ENCODE data around the gene SLC52A1. TPM values are rescaled to one million over a fixed set of nuclear protein-coding genes. Genes with fewer than 3 reads are reported as not detected.
"Not testable (repeated sequence)": the region's sequence is repeated elsewhere in the genome, so short reads cannot be mapped to it uniquely, and the experiment has no call there.

SLC52A1 gene
- total RNA-seq, 1 experiment from 2014 or later, result not detected

DNA sequence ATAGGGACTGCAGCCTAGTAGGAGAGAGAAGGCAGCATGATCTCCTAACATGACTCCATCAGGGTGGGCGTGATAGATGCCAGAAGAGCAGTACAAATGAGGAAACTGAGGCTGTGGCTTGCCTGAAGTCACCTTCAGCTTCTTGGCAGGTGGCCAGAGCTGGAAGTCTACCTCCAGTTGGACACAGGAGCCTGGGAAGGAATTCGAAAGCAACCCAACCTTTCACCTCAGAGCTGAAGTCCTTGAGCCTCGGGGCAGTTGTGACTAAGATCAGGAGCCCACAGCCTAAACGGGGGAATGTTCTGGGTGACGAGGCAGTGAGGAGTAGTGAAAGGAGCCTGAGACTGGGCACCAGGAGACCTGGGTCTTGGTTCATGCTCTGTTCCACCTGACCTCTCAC lies 9.4 kb upstream of the SLC52A1 start:
- no peaks in the 10 kb centered on the region for H3K27me3 ChIP-seq (replicated peaks)
- H3K27ac ChIP-seq, result no peak overlapping the region
- no peak overlapping the region for H3K4me3 ChIP-seq
- H3K36me3 ChIP-seq, result no peaks in the 10 kb centered on the region
- no peaks in the 10 kb centered on the region for H3K4me1 ChIP-seq (replicated peaks)
- no peak for DNase-seq (ENCODE audit: low read depth in 1 of 2, low spot score in 2 of 2)
- H3K9me3 ChIP-seq (replicated peaks), result no peaks in the 10 kb centered on the region

DNA sequence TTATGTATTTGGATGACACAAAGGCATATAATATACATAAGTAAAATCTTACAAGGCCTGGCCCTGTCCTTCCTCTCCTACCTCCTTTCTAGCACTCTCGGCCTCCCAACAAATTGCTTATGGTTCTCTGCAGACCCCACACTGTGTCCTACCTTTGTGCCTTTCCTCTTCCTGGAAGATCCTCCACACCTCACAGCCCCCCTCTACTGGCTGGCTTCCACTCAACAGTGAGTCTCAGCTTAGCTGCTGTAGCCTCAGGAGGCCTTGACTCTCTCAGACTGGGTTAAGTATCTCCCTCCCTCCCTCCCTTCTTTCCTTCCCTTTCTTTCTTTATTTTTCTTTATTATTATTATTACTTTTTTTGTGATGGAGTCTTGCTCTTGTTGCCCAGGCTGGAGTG lies 8.3 kb upstream of the SLC52A1 start:
- Histone ChIP-seq H3K4me3 (no peak overlapping the region), H3K27me3 (replicated peaks) (no peaks in the 10 kb centered on the region), H3K9me3 (replicated peaks) (no peaks in the 10 kb centered on the region), H3K27ac (no peak overlapping the region), H3K4me1 (replicated peaks) (no peaks in the 10 kb centered on the region), H3K36me3 (no peaks in the 10 kb centered on the region)
- DNase-seq (ENCODE audit: low read depth in 1 of 2, low spot score in 2 of 2), result no peak

DNA sequence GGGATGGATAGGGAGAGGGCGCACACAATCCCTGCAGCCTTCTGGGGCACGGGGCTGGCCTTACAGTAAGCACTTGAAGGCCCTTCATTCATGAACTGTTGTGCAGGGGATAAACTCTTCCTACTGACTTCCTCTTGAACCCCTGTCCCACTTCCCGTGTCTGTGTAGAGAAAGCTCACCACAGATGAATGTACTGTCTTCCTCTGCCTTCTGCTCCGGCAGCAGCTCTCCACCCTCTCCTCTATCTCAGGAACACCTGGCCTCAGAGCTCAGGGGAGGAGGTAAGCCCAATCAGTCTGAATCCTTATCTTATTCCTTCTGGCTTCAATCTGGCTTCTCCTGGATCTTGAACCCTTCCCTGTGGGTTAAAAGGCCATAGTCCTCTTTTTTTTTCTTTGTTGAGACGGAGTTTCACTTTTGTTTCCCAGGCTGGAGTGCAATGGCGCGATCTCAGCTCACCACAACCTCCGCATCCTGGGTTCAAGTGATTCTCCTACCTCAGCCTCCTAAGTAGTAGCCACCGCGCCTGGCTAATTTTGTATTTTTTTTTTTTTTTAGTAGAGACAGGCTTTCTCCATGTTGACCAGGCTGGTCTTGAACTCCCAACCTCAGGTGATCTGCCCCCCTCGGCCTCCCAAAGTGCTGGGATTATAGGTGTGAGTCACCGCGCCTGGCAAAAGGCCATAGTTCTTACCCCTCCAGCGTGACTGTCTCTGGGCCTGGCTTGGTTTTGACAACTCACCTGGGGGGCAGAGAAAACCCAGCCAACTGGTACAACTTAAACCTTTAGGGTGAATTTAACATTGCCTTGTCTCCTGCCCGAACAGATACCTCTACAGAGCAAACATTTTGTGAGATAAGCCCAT lies 7.2 kb upstream of the SLC52A1 start:
- Histone ChIP-seq H3K27me3 (replicated peaks) (no peaks in the 10 kb centered on the region), H3K4me1 (replicated peaks) (no peaks in the 10 kb centered on the region), H3K36me3 (no peaks in the 10 kb centered on the region), H3K9me3 (replicated peaks) (no peaks in the 10 kb centered on the region), H3K27ac (no peak overlapping the region), H3K4me3 (no peak overlapping the region)
- no peak for DNase-seq (ENCODE audit: low read depth in 1 of 2, low spot score in 2 of 2)

DNA sequence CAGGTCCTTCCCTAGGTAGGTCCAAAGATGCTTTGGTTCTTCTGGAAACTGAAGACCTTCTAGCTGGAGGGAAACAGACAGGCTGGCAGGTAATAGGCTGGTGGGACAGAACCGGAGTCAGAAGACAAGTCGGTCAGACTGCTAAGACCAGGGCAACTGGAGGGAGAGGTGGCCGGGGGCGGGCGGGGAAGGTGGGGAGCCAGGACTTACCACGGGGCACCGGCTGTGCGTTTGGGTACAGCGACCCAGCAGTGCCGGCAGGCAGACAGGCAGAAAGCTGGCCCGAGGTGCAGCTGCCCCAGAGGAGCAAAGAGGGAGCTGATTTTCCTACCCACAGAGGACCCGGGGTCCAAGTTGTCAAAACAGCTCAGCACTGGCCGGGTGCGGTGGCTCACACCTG lies 575 bp downstream of the SLC52A1 start:
- Histone ChIP-seq H3K4me1 (replicated peaks) (peaks cover 8% of the 10 kb centered on the region; the same call in 1 of the 2 replicates), H3K4me3 (no peak overlapping the region), H3K27me3 (replicated peaks) (peaks cover 4% of the 10 kb centered on the region; the same call in 1 of the 2 replicates), H3K27ac (no peak overlapping the region), H3K9me3 (replicated peaks) (no peaks in the 10 kb centered on the region), H3K36me3 (no peaks in the 10 kb centered on the region)
- DNase-seq (ENCODE audit: low read depth in 1 of 2, low spot score in 2 of 2), result no peak

DNA sequence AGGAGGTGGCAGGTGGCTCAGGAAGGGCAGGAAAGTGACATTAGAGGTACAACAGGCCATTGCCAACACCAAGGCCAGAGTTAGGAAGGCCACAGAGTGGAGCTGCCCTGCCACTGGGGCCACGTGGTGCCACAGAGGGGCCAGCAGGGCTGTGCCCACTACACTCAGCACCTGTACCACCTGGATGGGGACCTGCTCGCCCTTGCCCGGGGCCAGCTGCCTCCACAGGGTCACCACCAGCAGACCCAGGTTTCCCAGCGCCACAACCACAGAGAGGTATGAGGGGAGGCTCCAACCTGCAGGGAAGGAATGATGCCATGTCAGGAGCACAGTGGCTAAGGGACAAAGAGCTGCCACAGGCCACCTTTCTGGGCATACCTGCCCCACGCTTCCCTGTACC lies 1.2 kb downstream of the SLC52A1 start:
- Histone ChIP-seq H3K4me3 (no peak overlapping the region), H3K4me1 (replicated peaks) (peaks cover 8% of the 10 kb centered on the region; the same call in 1 of the 2 replicates), H3K36me3 (no peaks in the 10 kb centered on the region), H3K9me3 (replicated peaks) (no peaks in the 10 kb centered on the region), H3K27ac (no peak overlapping the region), H3K27me3 (replicated peaks) (peaks cover 4% of the 10 kb centered on the region; the same call in 1 of the 2 replicates)
- no peak for DNase-seq (ENCODE audit: low read depth in 1 of 2, low spot score in 2 of 2)

DNA sequence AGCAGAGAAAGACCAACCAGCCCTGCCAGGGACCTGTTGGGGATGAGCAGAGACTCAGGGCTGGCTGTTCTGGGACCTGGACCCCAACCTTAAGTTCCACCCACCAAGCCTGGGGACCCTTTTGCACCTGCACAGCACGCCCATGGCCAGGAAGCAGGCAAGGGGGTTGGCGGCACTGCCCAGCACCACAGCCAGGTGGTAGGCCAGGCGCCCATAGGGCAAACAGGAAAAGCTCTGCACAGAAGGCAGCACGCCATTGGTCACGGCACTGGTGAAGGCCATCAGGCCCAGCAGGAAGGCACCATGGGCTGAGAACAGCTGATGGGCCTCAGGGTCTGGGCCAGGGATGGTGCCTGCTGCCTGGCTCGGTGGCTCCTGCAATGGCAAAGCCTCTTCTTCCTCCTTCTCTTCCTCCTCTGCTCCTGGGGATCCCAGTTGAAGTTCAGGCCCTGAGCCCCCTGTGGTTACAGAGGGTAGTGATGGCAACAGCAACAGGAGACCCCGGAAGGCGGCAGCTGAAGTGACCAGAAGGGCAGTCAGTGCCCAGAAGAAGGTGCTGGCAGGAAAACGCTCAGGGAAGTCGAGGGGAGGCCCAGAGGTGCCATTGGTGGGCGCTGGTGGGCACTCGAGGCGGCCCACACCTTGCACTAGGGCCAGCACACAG lies 1.7 kb downstream of the SLC52A1 start:
- Histone ChIP-seq H3K9me3 (replicated peaks) (no peaks in the 10 kb centered on the region), H3K27ac (no peak overlapping the region), H3K4me3 (no peak overlapping the region), H3K27me3 (replicated peaks) (peaks cover 4% of the 10 kb centered on the region; the same call in 1 of the 2 replicates), H3K36me3 (no peaks in the 10 kb centered on the region), H3K4me1 (replicated peaks) (peaks cover 8% of the 10 kb centered on the region; the same call in 1 of the 2 replicates)
- no peak for DNase-seq (ENCODE audit: low read depth in 1 of 2, low spot score in 2 of 2)

DNA sequence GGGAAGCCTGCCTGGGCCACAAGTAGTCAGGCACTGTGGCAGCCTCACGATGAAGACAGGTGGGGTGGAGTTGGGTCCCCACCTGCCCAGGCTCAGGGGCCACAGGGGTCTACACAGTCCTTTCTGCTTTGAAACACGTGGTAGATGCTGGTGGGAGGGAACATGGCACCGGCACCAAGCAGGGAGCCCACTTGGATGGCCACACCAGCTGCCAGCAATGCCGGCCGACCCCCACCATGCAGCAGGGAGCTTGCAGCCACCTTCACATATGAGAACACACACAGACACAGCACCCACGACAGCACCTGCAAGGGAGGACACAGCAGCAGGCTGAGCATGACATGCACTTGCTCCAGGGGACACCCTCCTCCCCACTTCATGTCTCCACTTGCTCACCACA lies 2.4 kb downstream of the SLC52A1 start:
- Histone ChIP-seq H3K27me3 (replicated peaks) (peaks cover 4% of the 10 kb centered on the region; the same call in 1 of the 2 replicates), H3K36me3 (no peaks in the 10 kb centered on the region), H3K4me3 (no peak overlapping the region), H3K4me1 (replicated peaks) (peaks cover 8% of the 10 kb centered on the region; the same call in 1 of the 2 replicates), H3K9me3 (replicated peaks) (no peaks in the 10 kb centered on the region), H3K27ac (no peak overlapping the region)
- no peak for DNase-seq (ENCODE audit: low read depth in 1 of 2, low spot score in 2 of 2)

DNA sequence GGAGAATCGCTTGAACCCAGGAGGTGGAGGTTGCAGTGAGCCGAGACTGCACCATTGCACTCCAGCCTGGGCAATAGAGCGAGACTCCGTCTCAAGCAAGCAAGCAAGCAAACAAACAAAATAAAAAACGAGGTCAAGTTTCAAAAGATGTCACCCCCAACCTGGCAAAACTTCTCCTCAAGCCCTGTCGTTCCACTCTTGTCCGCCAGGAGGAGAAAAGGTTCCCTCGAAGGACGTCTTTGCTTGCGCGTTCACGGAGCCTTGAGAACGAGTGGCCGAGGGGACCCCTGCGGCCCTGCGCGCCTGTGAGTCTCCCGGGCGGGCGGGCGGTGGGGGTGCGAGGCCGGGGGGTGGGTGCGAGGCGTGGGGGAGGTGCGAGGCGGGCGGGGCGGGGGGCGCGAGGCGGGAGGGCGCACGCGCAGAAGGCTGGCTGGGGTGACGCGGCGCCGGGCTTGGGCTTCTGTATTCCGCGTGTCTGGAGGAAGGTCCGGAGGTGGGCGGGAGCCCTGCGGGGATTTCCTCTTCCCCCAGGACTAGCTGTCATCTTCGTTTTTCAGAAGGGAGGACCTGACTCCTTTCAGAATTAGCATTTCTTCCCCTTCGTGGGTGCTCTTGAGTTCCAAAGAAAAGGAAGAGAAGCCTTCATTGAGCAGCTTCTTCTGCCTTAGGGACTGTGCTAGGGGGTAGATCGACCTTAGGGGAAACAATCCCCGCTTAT lies 3.7 kb downstream of the SLC52A1 start:
- Histone ChIP-seq H3K9me3 (replicated peaks) (no peaks in the 10 kb centered on the region), H3K27ac (no peak overlapping the region), H3K4me3 (peak overlapping the region; percentile 21), H3K4me1 (replicated peaks) (peaks cover 8% of the 10 kb centered on the region; the same call in 1 of the 2 replicates), H3K36me3 (no peaks in the 10 kb centered on the region), H3K27me3 (replicated peaks) (peaks cover 4% of the 10 kb centered on the region; the same call in 1 of the 2 replicates)
- DNase-seq (ENCODE audit: low read depth in 1 of 2, low spot score in 2 of 2), result peak; percentile 50 to 81

DNA sequence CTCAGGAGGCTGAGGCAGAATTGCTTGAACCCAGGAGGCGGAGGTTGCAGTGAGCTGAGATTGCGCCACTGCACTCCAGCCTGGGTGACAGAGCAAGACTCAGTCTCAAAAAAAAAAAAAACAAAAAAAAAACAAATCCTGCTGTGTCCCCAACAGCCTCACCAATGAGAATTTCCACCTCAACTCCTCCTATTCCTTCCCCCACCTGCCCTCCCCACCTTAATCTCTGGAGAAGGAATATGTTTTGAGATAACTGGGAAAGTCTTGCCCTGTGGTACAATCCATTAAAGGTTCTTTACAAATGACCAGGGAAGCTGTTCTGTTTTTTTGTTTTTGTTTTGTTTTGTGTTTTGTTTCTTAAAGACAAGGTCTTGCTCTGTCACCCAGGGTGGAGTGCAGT lies 5.1 kb downstream of the SLC52A1 start:
- H3K4me1 ChIP-seq (replicated peaks); H3K9me3 ChIP-seq (replicated peaks); H3K27ac ChIP-seq; H3K27me3 ChIP-seq (replicated peaks); DNase-seq (ENCODE audit: low read depth in 1 of 2, low spot score in 2 of 2); H3K36me3 ChIP-seq; H3K4me3 ChIP-seq: not testable (repeated sequence)

DNA sequence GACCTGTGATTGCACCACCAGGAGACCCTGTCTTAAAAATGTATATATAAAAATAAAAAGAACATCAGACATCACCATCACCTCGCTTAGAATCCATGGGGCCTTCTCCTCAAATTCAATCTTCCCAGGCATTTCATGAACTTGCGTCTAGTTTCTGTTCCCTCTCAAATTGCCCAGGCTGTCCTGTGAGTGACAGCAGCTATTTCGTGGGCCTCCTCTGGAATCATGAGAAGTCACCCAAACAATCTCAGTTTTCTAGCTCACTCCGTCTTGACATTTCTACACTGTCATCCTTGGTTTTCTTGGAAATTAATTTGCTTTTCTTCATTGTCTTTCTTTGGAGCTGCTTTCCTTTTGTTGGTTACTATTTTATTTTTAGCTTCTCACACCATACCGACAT lies 7.3 kb downstream of the SLC52A1 start:
- H3K27me3 ChIP-seq (replicated peaks), result no peaks in the 10 kb centered on the region

DNA sequence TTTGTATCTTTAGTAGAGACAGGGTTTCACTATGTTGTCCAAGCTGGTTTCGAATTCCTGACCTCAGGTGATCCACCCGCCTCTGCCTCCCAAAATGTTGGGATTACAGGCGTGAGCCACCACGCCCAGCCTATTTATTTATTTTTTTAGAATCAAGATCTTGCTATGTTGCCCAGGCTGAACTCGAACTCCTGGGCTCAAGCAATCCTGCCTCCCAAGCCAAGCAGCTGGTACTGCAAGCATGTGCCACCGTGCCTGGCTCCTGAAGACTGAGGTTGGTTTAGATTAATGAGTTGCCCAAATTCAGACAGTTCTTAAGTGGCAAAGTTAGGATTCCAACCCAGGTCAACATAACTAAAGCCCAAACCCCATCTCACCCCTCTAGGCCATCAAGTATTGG lies 7.9 kb downstream of the SLC52A1 start:
- no peak overlapping the region for H3K4me3 ChIP-seq
- H3K4me1 ChIP-seq (replicated peaks), result peaks cover 4% of the 10 kb centered on the region; the same call in 1 of the 2 replicates
- peaks cover 18% of the 10 kb centered on the region for H3K36me3 ChIP-seq
- no peak overlapping the region for H3K27ac ChIP-seq
- no peaks in the 10 kb centered on the region for H3K9me3 ChIP-seq (replicated peaks)
- H3K27me3 ChIP-seq (replicated peaks), result no peaks in the 10 kb centered on the region
- no peak for DNase-seq (ENCODE audit: low read depth in 1 of 2, low spot score in 2 of 2)

More for the DNA sequence above, 7.3 kb downstream of the SLC52A1 start:
- no peak overlapping the region for H3K27ac ChIP-seq
- no peak for DNase-seq (ENCODE audit: low read depth in 1 of 2, low spot score in 2 of 2)
- H3K4me3 ChIP-seq, result no peak overlapping the region
- peaks cover 12% of the 10 kb centered on the region for H3K36me3 ChIP-seq
- peaks cover 4% of the 10 kb centered on the region; the same call in 1 of the 2 replicates for H3K4me1 ChIP-seq (replicated peaks)
- no peaks in the 10 kb centered on the region for H3K9me3 ChIP-seq (replicated peaks)

DNA sequence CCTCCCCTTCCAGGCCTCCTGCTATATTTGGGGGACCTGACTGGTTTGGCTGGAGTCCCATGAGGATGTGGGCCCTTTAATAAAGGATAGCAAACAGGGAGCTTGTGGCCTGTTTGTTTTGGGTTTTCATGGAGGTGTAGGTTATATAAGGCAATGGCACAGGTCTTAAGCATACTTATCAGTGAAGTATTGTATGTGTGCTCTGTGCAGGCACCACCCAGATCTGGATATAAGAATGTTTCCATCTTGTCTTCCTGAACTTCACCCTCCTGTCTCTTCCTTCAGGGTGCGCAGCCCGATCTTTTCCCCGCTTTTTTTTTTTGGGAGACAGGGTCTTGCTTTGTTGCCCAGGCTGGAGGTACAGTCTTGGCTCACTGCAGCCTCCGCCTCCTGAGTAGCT lies 10.6 kb downstream of the SLC52A1 start:
- Histone ChIP-seq H3K27ac (no peak overlapping the region), H3K9me3 (replicated peaks) (no peaks in the 10 kb centered on the region), H3K4me1 (replicated peaks) (no peaks in the 10 kb centered on the region)

DNA sequence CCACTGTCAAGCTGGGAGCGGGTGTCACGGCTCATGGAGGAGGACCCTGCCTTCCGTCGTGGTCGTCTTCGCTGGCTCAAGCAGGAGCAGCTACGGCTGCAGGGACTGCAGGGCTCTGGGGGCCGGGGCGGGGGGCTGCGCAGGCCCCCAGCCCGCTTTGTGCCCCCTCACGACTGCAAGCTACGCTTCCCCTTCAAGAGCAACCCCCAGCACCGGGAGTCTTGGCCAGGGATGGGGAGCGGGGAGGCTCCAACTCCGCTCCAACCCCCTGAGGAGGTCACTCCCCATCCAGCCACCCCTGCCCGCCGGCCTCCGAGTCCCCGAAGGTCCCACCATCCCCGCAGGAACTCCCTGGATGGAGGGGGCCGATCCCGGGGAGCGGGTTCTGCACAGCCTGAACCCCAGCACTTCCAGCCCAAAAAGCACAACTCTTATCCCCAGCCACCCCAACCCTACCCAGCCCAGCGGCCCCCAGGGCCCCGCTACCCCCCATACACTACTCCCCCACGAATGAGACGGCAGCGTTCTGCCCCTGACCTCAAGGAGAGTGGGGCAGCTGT lies 11.6 kb downstream of the SLC52A1 start:
- Histone ChIP-seq H3K27ac (no peak overlapping the region), H3K27me3 (replicated peaks) (no peaks in the 10 kb centered on the region), H3K4me1 (replicated peaks) (no peaks in the 10 kb centered on the region), H3K36me3 (peaks cover 52% of the 10 kb centered on the region), H3K9me3 (replicated peaks) (no peaks in the 10 kb centered on the region), H3K4me3 (no peak overlapping the region)
- no peak for DNase-seq (ENCODE audit: low read depth in 1 of 2, low spot score in 2 of 2)

More for the DNA sequence above, 10.6 kb downstream of the SLC52A1 start:
- Histone ChIP-seq H3K4me3 (no peak overlapping the region), H3K36me3 (peaks cover 43% of the 10 kb centered on the region), H3K27me3 (replicated peaks) (no peaks in the 10 kb centered on the region)
- DNase-seq (ENCODE audit: low read depth in 1 of 2, low spot score in 2 of 2), result no peak
